ENCODE results near the gene OTUD6A.
"Not testable (repeated sequence)": the region's sequence is repeated elsewhere in the genome, so short reads cannot be mapped to it uniquely, and the experiment has no call there.

Gene OTUD6A

DNA sequence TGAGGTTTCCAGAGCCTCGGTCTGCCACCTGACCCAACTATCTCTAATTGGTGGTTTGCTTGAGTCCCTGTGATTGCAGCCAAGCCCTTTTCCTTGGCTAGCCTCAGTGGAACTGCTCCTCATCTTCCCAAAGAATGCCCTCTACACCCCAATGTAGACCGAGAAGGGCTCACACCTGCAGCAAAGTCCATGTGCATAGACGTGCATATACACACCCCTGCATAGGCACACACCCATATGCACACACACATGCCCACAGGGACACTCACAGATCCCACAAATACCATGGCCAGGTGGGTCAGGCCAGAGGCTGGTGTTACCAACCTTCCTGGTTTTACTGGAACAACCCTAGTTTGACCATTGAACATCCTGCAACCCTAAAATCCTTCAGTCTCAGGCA lies 12.9 kb upstream of the OTUD6A start:
- no peak for DNase-seq

DNA sequence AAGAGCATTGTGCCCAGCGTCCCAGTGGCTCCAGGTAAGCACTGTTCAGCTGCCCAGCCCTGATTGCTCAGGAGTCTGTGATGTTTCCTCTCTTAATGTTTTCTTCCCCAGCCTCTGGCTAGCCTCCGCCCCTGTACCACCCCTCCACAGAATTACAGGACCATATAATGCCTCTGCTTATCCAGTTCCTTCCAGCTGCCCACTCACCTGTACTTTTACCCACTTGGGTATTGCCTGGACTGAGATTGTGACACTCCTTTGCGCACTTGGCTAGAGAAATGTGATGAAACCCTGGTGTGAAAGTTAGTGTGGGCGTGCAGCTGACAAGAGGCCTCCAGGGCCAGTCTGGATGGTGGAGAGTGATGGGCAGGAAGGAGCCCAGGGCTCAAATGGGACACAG lies 12.3 kb upstream of the OTUD6A start, which contains the start of gene AWAT2:
AWAT2 (minus strand) TSS at position 14 of the 400 bp plus-strand sequence; CDS start at position 8, 6 bp downstream.
- DNase-seq: no peak

DNA sequence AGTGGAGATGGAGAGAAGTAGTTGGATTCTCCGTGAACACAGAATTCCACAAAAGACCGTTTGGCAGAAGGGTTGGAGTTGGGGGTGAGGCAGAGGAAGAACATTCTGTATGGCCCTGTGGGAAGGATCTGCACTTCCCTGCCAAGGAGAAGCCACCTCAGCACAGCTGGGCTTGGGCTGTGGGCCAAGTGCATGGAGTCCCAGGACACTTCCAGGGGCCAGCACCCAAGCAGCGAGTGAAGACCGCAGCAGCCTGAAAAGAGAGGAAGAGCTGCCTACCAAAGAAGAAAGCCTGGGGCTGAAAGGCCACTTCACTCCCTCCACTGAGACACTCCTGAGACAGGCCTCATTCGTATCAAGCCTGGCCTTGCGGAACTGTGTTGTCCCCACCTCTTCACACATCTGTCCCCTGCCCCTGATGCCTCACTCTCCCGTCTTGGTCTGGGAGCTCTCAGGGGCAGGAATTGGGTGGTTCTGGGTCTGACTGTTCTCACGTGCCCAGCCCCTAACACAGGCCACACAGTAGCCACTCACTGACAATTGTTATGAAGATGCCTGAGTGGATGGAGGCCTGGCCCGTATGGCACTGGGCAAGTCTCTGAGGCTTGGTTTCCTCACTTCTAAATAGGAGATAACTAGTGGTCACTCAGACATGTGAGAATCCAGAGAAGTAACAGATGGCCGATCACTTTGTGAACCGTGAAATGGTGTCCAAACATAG lies 9.2 kb upstream of the OTUD6A start:
- no peak for DNase-seq

DNA sequence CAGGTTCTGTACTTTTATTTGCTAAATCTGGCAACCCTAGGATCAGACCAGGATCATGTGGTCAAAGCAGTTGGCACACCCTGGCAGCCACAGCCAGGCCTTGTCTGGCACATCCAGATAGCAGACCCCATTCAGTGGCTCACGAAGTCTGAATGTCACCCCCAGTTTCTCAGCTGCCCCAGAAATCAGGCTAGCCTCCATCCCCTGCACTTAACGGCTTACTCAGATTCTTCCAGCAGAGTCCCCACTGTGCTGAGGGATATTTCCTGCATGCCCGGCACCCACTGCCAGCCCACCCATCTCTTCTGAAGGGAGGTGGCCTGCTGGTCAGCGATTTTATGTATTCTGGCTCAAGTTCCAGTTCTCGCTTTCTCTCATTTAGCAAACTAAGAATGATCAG lies 7.9 kb upstream of the OTUD6A start:
- no peak for DNase-seq

DNA sequence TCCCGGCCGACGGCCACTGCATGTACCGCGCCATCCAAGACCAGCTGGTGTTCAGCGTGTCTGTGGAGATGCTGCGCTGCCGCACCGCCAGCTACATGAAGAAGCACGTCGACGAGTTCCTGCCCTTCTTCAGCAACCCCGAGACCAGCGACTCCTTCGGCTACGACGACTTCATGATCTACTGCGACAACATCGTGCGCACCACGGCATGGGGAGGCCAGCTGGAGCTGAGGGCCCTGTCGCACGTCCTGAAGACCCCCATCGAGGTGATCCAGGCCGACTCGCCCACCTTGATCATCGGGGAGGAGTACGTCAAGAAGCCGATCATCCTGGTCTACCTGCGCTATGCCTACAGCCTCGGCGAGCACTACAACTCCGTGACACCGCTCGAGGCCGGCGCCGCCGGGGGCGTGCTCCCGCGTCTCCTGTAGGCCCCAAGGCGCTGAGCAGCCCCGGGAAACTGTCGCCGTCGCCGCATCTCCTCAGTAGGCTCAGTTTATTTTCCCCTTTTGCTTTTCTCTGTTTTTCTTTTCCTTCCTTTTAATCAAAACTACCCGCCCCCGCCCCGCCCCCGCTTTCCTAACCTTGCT lies 799 bp downstream of the OTUD6A start:
- DNase-seq: no peak

DNA sequence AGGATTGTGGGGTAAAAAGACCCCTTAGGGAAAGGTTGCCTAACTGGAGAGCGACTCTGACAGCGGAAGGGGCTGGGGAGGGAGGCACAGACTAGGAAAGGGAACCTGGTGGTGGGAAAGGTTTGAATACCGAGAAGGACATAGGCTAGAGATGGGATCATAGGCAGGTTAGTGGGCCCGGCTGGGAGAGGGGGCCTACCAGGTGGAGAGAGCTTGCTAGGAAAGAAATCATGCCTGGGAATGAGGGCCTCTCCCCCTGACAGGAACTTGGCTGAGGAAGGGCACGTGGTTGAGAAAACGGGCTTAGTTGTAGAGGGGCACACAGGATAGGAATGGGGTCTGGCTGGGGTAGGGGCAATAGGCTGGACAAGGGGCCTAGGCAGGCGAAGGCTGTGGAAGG lies 4.4 kb downstream of the OTUD6A start:
- DNase-seq: no peak

DNA sequence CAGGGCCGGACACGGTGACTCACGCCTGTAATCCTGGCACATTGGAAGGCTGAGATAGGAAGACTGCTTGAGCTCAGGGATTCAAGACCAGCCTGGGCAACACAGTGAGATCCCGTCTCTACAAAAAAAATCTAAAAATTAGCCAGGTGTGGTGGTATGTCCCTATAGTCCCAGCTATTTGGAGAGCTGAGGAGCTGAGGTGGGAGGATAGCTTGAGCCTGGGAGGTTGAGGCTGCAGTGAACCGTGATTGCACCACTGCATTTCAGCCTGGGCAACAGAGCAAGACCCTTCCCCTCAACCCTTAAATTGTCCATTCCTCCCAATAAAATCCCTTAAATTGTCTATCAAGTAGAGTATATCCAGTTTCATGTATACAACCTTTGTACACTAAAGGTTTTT lies 17.0 kb downstream of the OTUD6A start:
- no peak for DNase-seq

DNA sequence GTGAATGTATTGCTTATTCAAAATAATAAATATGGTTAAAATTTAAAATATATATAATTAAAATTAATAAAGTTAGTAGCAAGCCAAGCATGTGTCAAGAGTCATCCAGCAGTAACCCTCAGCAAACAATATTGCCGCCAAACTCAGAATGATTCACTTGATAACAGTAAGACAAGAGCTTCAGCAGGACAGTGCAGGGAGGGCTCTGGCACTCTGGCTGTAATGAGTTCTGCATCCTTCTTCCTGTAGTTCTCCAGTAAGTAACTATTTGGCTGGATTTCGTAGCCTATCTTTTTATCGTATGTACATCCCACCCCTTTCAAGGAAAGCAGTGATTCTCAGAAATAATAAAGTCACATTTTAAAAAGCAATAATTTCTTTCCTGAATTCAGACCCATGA lies 17.6 kb downstream of the OTUD6A start:
- no peak for DNase-seq

DNA sequence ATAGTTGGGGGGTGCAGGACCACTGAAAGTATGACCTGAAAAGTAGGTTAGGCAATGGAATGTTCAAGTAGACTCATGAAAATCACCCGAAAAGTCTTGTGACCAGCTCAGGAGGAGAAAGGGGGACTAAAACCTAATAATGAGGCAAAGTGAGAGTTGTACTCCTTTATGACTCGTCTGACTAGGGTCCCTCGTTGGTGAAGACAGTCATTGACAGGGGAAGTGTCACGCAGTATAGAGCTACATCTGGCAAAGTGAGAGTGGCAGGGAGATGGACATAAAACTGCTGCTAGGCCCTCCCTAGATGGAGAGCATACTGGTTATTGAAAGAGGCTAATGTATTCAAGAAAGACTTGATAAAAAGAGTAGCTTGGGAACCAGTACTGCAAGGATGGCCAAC lies 20.5 kb downstream of the OTUD6A start:
- no peak for DNase-seq

DNA sequence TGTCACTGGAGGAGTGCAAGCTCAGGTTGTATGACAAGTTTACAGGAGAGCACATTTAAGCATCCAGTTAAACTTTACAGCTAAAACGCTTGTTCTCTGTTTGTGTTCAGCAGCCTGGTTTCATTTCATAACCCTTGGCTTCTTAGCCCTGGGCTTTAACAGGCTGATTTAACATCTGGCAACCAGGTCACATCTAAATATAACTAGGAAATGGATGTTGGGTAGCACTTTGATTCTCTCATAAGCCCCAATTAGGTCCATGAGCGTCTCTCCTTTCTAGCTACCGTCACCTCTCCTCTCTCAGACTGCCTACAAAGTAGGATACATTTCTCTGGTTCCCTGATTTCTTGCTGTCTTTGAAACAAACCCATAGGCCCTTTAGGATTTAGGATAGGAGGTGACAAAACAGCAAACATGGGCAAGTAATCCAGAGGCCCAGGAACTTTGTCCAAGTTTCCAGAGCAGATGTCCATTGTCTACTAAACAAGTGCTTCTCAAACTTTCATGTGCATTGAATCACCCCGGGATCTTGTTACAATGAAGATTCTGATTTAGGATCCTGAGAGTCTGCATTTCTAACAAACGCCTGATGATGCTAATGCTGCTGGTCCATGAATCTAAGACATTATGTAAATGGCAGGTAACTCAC lies 22.5 kb downstream of the OTUD6A start:
- DNase-seq: no peak

DNA sequence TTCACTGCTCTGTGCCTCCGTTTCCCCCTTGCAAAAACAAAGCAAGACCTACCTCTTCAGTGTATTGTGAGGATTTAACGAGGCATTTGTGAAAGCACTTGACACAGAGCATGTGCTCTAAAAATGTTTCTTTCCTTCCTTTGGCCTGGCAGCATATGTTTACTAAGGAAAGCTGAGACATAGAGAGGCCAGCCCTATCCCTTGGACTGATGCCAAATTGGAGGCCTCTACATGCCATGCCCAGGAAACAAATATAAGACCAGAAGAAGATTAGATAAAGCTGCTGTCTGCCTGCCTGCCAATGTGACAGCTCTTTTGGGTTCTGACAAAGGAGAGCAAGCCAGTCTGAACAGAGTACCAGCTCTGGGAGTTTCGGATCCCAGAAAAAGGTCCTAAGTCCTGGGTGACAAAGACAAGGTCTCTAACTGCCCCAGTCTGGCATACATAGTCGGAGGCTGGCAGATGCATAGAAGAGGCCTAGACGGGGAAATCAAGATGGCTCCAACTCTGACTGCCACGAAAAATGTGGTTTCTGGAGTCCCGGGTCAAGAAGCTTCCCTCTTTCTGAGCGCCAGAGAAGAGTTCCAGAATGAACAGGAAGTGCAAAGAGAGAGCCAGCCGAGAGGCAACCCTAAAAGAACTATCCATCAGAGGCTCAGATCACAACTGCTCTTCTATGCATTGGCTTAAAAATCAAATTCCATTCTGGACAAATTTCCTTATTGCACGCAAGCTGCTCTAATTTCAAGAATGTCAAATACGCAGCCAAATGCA lies 25.8 kb downstream of the OTUD6A start:
- DNase-seq: no peak

DNA sequence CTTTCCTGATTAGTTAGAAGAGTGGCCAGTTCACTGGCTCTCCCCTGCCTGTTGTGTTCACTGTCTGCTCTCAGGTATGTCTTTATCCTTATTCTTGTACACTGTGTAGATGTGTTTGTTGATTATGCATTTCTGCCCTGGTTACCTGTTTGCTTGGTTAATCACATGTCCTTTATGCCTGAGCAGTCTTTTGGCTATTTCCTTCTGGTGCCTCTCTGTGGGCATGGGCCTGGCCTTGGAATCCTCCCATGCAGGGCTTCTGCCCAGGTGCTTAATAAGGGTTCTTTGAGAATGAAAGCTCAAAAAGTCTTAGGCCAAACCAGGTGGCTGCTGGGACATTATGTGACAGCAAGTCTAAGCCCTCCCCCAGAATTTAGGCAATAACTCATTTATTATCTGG lies 26.5 kb downstream of the OTUD6A start:
- DNase-seq: no peak

DNA sequence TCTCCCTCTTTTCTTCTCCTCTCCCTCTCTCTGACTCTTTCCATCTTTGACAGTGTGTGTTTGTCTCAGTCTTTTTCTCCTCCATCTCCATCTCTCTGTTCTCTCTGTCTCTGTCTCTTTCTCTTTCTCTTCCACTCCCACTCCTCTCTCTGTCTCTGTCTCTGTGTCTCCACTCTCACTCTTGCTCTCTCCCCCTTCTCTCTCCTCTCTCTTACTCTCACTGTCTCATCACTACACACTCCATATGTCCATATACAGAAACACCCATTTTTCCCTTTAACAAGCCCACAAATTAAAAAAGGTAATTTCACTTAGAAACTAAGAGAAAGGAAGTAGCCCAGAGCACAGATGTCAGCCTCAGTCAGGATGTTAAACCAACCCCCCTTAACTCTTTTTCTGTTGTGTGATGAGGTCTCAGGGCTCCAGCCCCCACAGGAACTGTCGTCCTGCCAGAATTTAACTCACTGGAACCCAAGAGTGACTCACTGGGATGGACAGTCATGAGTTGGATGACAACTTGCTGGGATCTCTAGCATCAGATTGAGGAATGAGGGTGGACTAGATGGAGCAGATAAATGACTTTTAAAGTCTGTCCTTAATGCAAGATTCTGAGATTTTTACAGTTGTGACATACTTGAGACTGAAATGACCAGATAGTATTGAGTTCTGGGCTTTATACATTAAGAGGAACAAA lies 27.5 kb downstream of the OTUD6A start:
- DNase-seq: no peak

DNA sequence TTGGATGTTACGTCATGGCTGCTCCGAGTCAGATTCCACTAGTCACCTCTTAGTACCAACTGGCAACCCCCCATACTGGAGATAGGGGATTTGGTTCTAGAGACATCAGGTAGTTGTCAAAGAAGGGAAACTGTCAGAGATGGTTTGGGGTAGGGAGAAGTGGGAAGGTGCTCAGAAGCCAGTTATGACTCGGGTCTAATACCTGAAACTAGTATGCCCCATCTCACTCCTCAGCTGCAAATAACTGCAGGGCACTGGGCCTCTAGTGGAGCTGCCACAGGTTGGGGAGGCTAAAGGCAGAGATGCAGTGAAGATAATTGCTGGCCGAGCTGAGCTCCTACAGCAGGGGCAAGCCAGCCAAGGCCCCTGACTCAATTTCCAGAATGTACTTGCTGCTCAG lies 30.0 kb downstream of the OTUD6A start:
- DNase-seq: no peak

DNA sequence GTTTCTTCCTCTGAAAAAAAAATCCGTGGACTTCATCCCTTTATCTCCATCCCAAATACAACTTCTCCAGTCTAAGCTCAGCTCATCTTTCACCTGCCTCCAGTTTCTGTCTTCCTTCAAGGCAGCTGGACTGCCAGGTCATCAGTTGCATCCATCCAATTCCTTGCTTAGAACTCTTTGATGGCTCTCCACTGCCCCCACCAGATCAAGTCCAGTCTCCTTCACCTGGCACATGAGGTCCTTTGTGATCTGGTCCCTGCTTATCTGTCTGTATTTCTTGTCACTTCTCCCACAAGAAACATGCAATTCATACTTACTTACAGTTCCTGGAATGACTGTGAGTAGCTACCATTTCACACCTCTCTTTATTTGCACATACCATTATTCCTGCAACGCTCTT lies 33.8 kb downstream of the OTUD6A start:
- DNase-seq: no peak

DNA sequence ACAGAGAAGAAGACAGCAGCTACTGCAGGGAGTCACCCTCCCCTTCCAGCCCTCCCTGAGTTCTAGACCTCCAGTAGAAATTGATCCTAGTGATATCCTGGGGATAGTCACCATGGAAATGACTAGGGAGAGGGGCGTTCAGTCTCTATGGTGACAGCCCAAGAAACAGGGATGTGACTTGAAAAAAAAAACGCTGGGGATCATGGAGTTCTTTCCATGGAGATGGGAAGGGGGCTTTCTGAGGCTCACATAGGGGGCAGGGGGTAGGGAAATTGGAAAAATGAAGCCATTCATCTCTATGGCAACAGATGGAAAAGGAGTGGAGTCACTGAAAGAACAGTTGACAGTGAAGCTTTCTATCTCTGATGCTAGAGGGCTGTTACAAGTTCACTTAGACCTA lies 43.0 kb downstream of the OTUD6A start:
- DNase-seq: no peak

DNA sequence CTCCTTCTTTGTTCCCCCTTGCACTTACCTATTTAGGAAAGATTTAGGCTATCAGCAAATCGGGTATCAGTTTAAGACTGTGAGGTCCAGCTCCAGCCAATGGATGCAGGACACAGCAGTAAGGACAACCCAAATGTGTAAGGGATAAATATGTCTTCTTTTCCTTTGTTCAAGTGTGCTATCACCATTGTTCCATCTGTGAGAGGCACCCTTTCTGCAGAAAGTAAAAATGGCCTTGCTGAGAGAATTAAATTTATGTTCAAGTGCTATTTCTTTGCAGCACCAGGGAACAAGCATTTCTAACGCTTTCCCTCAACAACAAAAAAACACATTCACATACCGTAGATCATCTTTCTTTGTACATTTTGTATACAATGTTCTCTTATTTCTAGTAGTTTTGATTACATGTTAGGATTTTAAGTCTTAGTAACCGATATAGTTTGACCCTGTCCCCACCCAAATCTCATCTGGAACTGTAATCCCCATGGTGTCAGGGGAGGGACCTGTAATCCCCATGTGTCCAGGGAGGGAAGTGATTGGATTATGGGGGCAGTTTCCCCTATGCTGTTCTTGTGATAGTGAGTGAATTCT lies 49.3 kb downstream of the OTUD6A start:
- DNase-seq: not testable (repeated sequence)
